Effector CD8-positive, alpha-beta T cell (primary cell): Measurements from ENCODE around the gene BCKDHB.
A peak's percentile ranks its signal among the peaks of the same experiment; 100 is the strongest.

ENCODE experiments used
- DNase-seq: peaks from one replicate; lab custom pipeline; 2025; lab: John Stamatoyannopoulos, UW

The BCKDHB gene

GRCh38 chr6:80331522-80331921 lies 225.1 kb downstream of the BCKDHB start:
- DNase-seq = no peak

GRCh38 chr6:80331974-80332373 lies 225.5 kb downstream of the BCKDHB start:
- no peak for DNase-seq

- DNase-seq = no peak
Observed at GRCh38 chr6:80333342-80333741, 226.9 kb downstream of the BCKDHB start.

- DNase-seq = no peak
Observed at GRCh38 chr6:80335121-80335531, 228.7 kb downstream of the BCKDHB start.

GRCh38 chr6:80336911-80337310 lies 230.4 kb downstream of the BCKDHB start:
- DNase-seq = no peak

- peak; percentile 43 for DNase-seq
Observed at GRCh38 chr6:80338201-80338836, 231.8 kb downstream of the BCKDHB start.

- DNase-seq = no peak
Observed at GRCh38 chr6:80339421-80339820, 232.9 kb downstream of the BCKDHB start.

- DNase-seq = no peak
Observed at GRCh38 chr6:80340280-80340679, 233.8 kb downstream of the BCKDHB start.

- no peak for DNase-seq
Observed at GRCh38 chr6:80340686-80341085, 234.2 kb downstream of the BCKDHB start.

- no peak for DNase-seq
Observed at GRCh38 chr6:80341330-80341729, 234.9 kb downstream of the BCKDHB start.

GRCh38 chr6:80343511-80343910 lies 237.0 kb downstream of the BCKDHB start:
- DNase-seq = no peak

- DNase-seq = no peak
Observed at GRCh38 chr6:80347101-80347500, 240.6 kb downstream of the BCKDHB start.

- no peak for DNase-seq
Observed at GRCh38 chr6:80348263-80348662, 241.8 kb downstream of the BCKDHB start.

GRCh38 chr6:80356000-80356399 lies 249.5 kb downstream of the BCKDHB start:
- DNase-seq = no peak

- DNase-seq = no peak
Observed at GRCh38 chr6:80356545-80356944, 250.1 kb downstream of the BCKDHB start.

- no peak for DNase-seq
Observed at GRCh38 chr6:80357081-80357480, 250.6 kb downstream of the BCKDHB start.

GRCh38 chr6:80357674-80358073 lies 251.2 kb downstream of the BCKDHB start:
- no peak for DNase-seq

GRCh38 chr6:80363501-80364122 lies 257.1 kb downstream of the BCKDHB start:
- no peak for DNase-seq

- DNase-seq = no peak
Observed at GRCh38 chr6:80364149-80364548, 257.7 kb downstream of the BCKDHB start.

GRCh38 chr6:80366051-80366450 lies 259.6 kb downstream of the BCKDHB start:
- no peak for DNase-seq

- DNase-seq = no peak
Observed at GRCh38 chr6:80366714-80367113, 260.2 kb downstream of the BCKDHB start.

GRCh38 chr6:80376411-80376810 lies 269.9 kb downstream of the BCKDHB start:
- no peak for DNase-seq

GRCh38 chr6:80380566-80380965 lies 274.1 kb downstream of the BCKDHB start:
- no peak for DNase-seq

GRCh38 chr6:80382811-80383210 lies 276.3 kb downstream of the BCKDHB start:
- DNase-seq = no peak
